Stimulated activated CD8-positive, alpha-beta memory T cell treated with anti-CD3 and anti-CD28 coated beads, Interleukin-15, amount 100 ng/mL, for 24 hours (primary cell): ENCODE data around the gene RBM47.

Source experiments
- DNase-seq: peaks from one replicate; pipeline ENCODE4 v3.0.0-alpha.2; 2020; ENCODE audit warnings: low read depth

The RBM47 gene

GRCh38 chr4:40586729-40587128, 42.9 kb downstream of the RBM47 start:
- no peak for DNase-seq

GRCh38 chr4:40586034-40586433, 43.6 kb downstream of the RBM47 start:
- no peak for DNase-seq

- DNase-seq, result no peak
Observed at GRCh38 chr4:40585201-40585799, 44.4 kb downstream of the RBM47 start.

DNA sequence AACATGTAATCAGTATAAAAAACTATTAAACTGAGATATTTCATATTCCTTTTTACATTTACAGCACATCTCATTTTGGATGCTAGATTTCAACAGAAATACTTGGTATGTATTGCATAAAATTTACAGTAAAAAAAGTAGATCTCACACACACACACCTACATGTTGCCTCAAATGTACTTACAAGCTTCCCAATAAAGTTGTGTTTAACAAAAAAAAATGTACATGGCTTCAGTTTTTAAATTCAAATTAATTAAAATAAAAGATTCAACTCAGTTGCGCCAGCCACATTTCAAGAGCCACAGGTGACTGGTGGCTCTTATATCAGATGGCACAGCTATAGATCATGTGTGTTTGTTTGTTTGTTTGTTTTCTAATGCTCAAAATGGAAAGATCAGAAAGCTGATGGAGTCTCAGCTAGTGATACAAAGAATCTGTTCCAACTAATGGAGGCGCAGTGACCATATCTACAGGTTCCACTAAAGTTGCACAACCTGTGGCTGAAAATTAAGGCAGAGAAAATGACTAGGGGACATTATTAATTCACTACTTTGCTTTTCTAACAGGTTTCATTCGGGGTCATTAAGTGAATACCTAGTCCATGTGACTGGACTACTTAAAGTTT, 45.0 kb downstream of the RBM47 start:
- DNase-seq, result no peak

DNA sequence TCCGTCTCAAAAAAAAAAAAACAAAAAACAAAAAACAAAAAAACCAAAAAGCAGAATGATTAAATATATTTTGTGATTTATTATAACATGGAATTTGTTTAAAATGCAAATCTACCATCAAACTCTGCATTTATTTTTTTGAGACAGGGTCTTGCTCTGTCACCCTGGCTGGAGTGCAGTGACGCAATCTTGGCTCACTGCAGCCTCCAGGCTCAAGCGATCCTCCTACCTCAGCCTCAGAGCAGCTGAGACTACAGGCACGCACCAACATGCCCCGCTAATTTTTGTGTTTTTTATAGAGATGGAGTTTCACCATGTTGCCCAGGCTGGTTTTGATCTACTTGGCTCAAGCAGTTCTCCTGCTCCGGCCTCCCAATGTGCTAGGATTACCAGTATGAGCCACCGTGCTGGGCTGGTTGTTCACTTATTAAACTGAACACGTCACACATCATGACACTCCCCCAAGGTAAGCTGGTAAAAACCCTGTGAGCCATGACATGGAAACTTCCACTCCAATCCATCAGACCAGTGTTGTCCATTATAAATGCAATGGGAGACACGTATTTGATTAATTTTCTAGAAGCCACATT, 45.7 kb downstream of the RBM47 start:
- no peak for DNase-seq

DNA sequence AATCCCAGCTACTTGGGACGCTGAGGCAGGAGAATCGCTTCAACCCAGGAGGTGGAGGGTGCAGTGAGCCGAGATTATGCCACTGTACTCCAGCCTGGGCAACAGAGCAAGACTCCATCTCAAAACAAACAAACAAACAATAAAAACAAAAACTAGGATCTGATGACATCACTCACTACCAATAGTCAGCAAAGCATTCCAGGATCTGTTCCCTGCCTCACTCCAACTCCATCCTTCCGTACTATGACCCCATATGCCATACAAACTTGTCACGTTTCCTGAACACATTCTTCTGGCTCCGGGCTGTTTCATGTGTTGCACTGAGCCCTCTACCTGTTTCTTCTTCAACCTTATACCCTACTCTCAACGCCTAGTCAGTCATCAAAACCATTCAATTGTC, 47.3 kb downstream of the RBM47 start:
- DNase-seq, result no peak

GRCh38 chr4:40581254-40582140, 48.2 kb downstream of the RBM47 start:
- no peak for DNase-seq

DNA sequence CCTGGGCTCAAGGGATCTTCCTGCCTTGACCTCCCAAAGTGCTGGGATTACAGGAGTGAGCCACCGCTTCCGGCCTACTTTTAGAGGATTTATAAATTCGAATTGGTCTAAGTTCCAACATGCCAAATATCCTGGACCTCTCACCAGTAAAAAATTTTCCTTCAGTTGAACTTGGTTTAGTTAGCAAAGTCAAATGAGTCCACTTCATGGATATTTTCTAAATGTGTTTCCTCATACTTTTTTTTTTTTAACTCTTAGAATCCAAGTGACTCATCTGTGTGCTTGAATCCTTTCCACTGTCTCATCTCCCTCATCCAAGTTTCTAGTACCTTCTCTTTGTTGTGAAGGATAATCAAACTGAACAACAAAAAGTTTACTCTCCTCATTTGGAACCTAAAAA, 49.7 kb downstream of the RBM47 start:
- no peak for DNase-seq

GRCh38 chr4:40577588-40578253, 51.9 kb downstream of the RBM47 start:
- no peak for DNase-seq

- DNase-seq, result no peak
Observed at GRCh38 chr4:40576651-40577480, 52.8 kb downstream of the RBM47 start.

DNA sequence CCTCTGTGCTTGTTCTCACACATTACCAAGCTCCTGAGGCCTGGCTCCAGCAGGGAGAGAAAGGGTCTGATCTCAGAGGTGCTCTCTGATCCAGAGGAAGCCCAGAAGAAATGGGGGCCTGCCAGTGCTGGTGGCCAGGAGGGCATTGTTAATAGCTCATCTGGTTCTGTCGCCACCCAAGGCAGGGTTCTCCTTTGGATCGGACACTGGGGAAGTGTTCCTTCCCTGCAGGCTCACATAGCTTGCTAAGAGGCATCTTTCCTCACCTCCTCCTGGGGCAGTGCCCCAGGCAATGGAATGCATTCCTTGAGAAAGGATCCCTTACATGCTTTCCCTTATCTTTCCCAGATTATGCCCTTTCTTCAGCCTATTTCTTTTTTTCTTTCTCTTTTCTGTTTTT, 53.8 kb downstream of the RBM47 start:
- no peak for DNase-seq

- DNase-seq, result no peak
Observed at GRCh38 chr4:40573593-40574311, 55.9 kb downstream of the RBM47 start.

- no peak for DNase-seq
Observed at GRCh38 chr4:40572692-40573310, 56.9 kb downstream of the RBM47 start.

DNA sequence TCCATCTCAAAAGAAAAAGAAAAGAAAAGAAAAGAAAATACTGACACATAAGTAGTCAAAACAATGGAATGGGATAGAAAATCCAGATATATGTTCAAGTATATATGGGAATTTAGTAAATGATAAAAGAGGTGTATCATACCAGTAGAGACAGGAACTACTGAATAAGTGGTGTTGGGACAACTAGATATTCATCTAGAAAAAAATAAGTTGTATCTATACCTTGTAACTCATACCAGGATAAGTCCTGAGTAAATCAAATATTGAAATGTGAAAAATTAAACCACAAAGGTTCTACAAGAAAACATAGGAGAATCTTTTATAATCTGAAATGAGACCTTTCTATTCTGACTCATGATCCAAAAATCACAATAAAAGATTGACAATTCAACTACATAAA, 58.5 kb downstream of the RBM47 start:
- no peak for DNase-seq

- DNase-seq, result no peak
Observed at GRCh38 chr4:40570348-40571077, 59.2 kb downstream of the RBM47 start.

- DNase-seq, result no peak
Observed at GRCh38 chr4:40564815-40565483, 64.7 kb downstream of the RBM47 start.

- DNase-seq, result no peak
Observed at GRCh38 chr4:40564004-40564403, 65.7 kb downstream of the RBM47 start.

DNA sequence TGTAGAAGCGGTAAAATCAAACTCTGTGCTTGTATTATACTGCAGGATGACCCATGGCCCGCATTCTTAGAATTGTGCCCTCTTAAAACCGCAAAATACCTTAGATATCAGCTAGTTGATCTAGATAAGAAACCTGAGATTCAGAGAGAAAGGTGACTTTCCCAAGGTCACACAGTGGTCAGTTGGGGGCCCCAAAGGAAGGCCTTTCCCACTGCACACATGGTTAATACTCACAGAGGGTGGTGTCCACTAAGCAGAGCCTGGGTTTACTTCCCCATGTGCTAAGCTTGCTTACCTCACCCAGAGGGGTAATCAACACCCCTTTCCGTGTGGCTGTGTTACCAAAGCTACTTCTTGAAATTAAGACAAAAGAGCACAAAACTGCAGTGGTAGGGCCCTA, 66.3 kb downstream of the RBM47 start:
- no peak for DNase-seq

DNA sequence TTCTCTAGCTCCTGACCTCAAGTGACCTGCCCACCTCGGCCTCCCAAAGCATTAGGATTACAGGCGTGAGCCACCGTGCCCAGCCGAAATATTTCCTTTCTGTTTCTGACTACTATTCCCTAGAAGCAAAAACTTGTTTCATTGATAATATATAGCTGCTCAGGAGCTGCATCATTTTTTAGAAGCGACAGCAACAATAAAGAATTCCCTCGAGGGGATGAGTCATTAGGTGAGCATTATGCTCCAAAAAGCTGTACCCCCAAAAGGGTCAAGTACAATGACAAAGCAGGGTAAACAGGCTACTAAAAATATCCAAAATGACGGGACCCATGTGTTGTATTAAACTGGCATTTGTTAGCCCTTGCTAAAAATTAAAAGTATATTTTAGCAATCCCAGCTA, 67.0 kb downstream of the RBM47 start:
- DNase-seq, result no peak
